CD4-positive, alpha-beta T cell treated with Interleukin-17A for 1 hour (primary cell): ENCODE results near the gene KRTAP1-1.
"Not testable (repeated sequence)": the region's sequence is repeated elsewhere in the genome, so short reads cannot be mapped to it uniquely, and the experiment has no call there.

Experiments used
- DNase-seq: peaks from one replicate; pipeline ENCODE4 v3.0.0-alpha.2; 2020

KRTAP1-1 gene, protein sequence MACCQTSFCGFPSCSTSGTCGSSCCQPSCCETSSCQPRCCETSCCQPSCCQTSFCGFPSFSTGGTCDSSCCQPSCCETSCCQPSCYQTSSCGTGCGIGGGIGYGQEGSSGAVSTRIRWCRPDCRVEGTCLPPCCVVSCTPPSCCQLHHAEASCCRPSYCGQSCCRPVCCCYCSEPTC

GRCh38 chr17:41040783-41041571, at the start of gene KRTAP1-1:
KRTAP1-1 (minus strand) TSS chr17:41041450; CDS start chr17:41041397, 53 bp downstream.
- not testable (repeated sequence) for DNase-seq

GRCh38 chr17:41088760-41089352, 47.6 kb upstream of the KRTAP1-1 start:
- DNase-seq = not testable (repeated sequence)

DNA sequence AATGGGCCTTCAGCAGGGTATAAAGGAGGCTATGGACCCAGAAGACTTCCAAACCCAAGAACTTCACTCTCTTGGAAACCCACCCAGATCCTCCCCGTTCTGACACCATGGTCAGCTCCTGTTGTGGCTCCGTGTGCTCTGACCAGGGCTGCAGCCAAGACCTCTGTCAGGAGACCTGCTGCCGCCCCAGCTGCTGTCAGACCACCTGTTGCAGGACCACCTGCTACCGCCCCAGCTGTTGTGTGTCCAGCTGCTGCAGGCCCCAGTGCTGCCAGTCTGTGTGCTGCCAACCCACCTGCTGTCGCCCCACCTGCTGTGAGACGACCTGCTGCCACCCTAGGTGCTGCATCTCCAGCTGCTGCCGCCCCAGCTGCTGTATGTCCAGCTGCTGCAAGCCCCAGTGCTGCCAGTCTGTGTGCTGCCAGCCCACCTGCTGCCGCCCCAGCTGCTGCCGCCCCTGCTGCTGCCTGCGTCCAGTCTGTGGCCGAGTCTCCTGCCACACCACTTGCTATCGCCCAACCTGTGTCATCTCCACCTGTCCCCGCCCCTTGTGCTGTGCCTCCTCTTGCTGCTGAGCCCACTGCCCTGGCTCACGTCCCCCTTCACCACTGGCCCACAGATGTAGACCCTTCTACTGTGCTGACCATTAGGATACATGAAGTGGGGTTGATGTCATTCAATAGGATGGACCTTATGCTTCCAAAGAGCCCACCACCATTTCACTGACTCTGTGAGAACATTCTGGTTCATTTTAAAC, 43.0 kb upstream of the KRTAP1-1 start, which contains the start of gene KRTAP4-7:
TSS of gene KRTAP4-7 (plus strand) at position 51 of the 757 bp plus-strand sequence. CDS start at position 108, 57 bp downstream.
- not testable (repeated sequence) for DNase-seq

DNA sequence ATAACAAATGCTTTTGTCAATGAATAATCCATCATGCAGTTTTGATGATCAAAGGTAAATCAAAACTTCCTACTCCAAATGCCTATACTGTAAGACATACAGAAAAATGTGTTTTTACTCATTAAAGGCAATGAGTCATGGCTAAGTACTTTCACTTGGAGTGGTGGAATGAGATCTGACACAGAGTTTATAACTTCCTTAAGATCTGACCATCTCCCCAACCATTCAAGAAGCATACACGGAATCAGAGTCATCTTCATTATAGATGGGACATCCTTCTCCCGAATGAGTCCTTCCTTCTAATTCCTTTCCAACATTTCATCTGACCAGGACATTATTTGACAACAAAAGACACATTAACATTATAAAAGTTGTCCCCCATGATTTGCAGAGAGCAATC, 42.2 kb upstream of the KRTAP1-1 start:
- DNase-seq = not testable (repeated sequence)

GRCh38 chr17:41082626-41083025, 41.4 kb upstream of the KRTAP1-1 start:
- DNase-seq = no peak

DNA sequence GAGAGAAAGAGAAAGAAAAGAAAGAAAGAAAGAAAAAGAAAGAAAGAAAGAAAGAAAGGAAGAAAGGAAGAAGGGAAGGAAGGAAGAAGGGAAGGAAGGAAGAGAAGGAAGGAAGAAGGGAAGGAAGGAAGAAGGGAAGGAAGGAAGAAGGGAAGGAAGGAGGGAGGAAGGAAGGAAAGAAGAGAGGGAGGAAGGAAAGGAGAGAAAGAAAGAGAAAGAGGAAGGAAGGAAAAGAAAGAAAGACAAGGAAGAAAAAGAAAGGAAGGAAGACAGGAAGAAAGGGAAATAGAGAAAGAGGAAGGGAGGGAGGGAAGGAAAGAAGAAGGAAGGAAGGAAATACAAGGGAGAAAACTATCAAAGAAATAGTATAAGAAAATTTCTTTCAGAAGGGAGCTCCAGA, 35.5 kb upstream of the KRTAP1-1 start:
- no peak for DNase-seq

DNA sequence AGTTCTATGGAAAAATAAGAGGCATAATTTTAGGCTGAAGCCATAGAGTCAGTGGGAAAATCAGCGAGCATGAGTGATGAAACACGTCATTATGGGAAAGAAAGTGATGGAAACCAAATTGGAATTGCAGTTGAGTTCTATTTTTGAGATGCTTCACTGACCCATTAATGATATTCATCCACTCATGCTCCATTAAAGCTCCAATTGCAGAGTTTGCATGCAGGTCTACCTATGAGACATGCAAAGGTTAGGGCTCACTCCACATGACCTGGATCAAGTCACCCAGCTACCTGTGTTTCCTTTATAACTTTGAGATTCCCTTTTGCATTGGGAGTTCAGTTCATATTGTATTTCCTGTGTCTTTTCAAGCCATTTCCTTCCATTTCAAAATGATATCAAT, 32.4 kb upstream of the KRTAP1-1 start:
- DNase-seq = no peak

DNA sequence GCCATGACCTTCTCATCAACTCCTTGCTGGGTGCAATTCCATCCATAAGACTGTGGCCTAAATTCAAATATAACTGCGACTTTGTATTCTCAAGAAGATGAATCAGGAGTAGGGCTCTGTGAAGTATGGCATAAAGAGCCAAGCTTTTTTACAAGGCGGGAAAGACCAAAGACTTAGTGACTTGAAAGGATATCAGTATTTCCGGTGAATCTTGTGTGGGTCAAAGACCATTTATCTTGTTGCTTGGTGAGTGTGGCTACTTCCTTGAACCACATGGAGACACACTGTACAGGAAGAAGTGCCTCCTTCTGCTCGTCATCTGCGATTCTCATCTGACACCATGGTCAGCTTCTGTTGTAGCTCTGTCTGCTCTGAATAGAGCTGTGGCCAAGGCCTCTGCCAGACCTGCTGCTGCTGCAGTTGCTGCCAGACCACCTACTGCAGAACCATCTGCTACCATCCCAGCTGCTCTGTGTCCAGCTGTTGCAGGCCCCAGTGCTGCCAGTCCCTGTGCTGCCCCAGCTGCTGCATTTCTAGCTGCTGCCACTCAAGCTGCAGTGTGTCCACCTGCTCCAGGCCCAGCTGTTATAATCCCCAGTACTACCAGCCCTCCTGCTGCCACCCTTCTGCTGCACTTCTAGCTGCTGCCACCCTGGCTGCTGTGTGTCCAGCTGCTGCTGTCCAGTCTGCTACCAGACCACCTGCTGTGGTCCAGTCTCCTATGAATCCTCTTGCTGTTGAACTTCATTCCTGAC, 30.5 kb upstream of the KRTAP1-1 start:
- DNase-seq = no peak

DNA sequence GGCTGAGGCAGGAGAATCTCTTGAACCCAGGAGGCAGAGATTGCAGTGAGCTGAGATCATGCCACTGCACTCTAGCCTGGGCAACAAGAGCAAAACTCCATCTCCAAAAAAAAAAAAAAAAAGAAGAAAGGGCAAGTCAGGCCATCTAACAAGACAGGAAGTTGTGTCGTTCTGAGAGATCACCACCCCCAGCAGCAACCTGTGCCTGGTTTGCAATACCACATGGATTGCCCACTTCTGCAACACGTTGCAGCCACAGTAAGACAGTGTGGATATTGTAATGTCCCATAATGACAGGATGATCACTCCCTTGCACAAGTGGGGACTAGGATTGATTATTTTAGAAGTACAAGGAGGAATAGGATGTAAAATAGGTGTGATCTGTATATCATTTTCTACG, 27.8 kb upstream of the KRTAP1-1 start:
- no peak for DNase-seq

DNA sequence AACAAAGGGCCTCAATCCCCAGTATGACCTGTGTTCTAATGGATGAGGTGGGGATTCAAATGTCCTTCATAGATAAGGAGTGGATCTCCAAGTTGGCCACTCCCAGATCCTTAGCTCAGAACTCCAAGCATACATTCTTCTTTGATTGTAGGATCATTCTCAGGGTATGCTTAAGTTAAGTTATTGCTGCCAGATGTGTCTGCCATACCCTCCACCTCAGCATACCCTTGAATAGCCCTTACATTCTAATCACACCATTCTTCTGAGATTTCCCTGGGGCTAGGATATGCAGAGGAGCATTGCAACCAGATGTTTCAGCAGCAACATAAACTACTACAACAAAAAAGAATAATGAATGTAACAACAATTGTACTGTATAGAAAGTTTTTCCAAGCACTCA, 26.0 kb upstream of the KRTAP1-1 start:
- DNase-seq = no peak

GRCh38 chr17:41065829-41066624, 24.8 kb upstream of the KRTAP1-1 start, which contains the start of gene KRTAP2-4:
KRTAP2-4 (minus strand) TSS chr17:41065879; CDS start chr17:41065845, 34 bp downstream.
- no peak for DNase-seq

GRCh38 chr17:41065016-41065689, 23.9 kb upstream of the KRTAP1-1 start:
- not testable (repeated sequence) for DNase-seq

DNA sequence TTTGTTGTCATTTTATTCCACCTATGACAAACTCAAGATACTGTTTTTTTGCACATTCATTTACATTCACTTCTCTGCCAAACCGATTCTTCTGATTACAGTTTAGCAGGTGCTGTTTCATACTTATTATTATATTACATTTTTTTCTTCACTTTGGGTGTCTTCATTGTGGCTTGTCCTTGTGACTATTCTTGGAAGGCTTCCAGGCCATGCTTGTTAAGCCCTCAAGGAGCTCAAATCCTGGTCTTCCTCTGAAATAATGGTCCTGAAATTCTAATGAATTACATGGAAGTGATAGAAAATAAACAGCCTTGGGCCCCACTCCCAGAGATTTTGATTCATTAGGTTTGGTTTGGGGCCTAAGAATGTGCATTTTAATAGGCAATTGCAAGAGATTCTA, 23.1 kb upstream of the KRTAP1-1 start:
- no peak for DNase-seq

GRCh38 chr17:41063449-41063848, 22.2 kb upstream of the KRTAP1-1 start:
- no peak for DNase-seq

DNA sequence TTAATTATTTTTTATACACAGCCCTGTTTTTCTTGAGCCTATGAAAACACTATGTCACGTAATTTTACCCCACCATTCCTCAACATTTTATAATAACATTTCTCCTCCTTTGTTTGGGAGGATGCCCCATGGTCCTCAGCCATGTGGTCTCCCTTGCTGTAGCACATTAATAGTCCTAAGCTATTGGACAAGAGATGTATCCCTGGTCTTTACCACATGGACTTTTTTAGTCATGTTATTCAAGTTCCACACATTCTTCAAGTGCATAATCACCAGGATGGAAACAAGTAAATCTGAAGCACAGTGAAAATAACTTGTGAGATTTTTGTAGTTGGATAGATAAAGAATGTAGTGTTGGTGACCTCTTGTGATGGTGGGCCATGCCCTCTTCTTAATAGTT, 20.7 kb upstream of the KRTAP1-1 start:
- no peak for DNase-seq

GRCh38 chr17:41060052-41060604, 18.9 kb upstream of the KRTAP1-1 start, which contains the start of gene KRTAP2-3:
KRTAP2-3 (minus strand) TSS chr17:41060114; CDS start chr17:41060050, 64 bp downstream.
- no peak for DNase-seq

DNA sequence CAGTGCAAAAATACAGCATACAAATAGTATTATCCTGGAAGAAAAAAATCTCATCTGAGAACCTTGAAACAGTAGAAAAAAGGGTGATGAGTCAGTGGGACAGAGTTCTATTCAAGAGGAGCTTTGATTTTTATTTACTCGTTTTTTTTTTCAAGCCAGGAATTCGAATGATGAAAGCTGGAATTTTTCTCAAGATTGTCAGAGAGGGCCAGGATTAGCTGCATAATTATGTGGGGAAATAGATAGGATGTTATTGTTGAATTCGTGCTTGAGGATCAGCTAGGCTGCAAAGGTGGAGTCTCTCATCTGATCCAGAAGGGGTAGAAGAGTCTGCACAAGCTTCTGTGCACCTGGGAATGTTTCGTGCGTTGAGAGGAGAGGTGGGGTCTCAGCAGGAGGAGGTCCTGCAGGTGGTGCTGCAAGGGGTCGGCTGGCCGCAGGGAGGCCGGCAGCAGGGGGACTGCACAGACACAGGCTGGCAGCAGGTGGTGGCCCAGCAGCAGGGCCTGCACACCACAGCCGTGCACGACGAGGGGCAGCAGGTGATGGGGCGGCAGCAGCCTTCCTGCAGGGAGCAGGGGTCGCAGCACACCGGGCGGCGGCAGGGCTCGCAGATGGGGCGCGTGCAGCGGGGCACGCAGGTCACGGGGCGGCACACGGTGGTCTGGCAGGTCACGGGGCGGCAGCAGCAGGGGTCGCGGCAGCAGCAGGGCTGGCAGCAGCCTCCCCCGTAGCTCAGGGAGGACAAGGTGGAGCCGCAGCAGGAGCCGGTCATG, 18.2 kb upstream of the KRTAP1-1 start:
- DNase-seq = not testable (repeated sequence)

- no peak for DNase-seq
These were observed 17.5 kb upstream of the KRTAP1-1 start for GRCh38 chr17:41058741-41059140.

DNA sequence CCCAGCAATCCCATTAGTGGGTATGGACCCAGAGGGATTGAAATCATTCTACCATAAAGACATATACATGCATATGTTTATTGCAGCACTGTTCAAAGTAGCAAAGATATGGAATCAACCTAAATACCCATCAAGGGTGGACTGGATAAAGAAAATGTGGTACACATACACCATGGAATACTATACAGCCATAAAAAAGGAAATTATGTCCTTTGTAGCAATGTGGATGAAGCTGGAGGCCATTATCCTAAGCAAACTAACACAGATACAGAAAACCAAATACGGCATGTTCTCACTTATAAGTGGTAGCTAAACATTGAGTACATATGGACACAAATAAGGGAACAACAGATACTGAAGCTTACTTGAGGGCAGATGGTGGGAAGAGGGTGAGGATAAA, 16.3 kb upstream of the KRTAP1-1 start:
- no peak for DNase-seq

- DNase-seq = not testable (repeated sequence)
These were observed 13.9 kb upstream of the KRTAP1-1 start, which contains the start of gene KRTAP2-2 for GRCh38 chr17:41055130-41055529. KRTAP2-2 (minus strand) TSS chr17:41055230; CDS start chr17:41055211, 19 bp downstream.
